ENCODE data around the gene SIX2. TPM values are rescaled to one million over a fixed set of nuclear protein-coding genes. Genes with fewer than 3 reads are reported as not detected.

SIX2 gene
- total and polyA plus RNA-seq, 9 of the 15 experiments (the other 6 are each of a cell fraction or from before 2014, with no cell fraction given) = not detected

DNA sequence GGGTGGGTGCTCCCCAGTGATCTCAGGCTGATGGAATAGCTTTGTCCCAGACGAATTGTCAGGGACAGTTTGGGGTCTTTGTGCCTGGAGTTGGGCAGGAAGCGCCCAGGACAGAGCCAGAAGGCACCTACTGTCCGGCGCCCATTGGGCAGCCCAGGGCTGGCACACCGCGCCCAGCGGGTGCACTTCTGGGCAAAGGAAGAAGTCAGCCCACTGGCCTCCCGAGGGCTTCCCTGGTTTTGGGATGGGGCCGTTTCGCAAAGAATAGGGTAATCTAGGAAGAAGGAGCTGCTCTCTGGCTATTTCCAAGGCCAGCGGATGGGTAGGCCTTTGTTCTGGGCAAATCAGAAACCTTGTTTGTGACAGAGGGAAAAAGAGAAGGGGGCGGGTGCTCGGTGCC lies 3.5 kb upstream of the SIX2 start (continued):
- TF ChIP-seq HDAC3 (IDR thresholded peaks at IDR 0.05; ENCODE audit: borderline replicate concordance, partially characterized antibody) = no peak
- TF ChIP-seq, protein P1, sequence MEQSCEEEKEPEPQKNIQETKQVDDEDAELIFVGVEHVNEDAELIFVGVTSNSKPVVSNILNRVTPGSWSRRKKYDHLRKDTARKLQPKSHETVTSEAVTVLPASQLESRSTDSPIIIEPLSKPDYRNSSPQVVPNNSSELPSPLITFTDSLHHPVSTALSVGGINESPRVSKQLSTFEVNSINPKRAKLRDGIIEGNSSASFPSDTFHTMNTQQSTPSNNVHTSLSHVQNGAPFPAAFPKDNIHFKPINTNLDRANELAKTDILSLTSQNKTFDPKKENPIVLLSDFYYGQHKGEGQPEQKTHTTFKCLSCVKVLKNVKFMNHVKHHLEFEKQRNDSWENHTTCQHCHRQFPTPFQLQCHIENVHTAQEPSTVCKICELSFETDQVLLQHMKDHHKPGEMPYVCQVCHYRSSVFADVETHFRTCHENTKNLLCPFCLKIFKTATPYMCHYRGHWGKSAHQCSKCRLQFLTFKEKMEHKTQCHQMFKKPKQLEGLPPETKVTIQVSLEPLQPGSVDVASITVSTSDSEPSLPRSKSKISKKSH (CRISPR knock-in tag; IDR thresholded peaks at IDR 0.05) = no peak
- TF ChIP-seq ZNF274 (IDR thresholded peaks at IDR 0.05; ENCODE audit: borderline replicate concordance, low read depth, low read length) = no peak
- TF ChIP-seq, protein P2, sequence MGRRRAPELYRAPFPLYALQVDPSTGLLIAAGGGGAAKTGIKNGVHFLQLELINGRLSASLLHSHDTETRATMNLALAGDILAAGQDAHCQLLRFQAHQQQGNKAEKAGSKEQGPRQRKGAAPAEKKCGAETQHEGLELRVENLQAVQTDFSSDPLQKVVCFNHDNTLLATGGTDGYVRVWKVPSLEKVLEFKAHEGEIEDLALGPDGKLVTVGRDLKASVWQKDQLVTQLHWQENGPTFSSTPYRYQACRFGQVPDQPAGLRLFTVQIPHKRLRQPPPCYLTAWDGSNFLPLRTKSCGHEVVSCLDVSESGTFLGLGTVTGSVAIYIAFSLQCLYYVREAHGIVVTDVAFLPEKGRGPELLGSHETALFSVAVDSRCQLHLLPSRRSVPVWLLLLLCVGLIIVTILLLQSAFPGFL (CRISPR knock-in tag; IDR thresholded peaks at IDR 0.05) = no peak
- no peak for TF ChIP-seq LARP7 (IDR thresholded peaks at IDR 0.05)
- TF ChIP-seq, protein P3, sequence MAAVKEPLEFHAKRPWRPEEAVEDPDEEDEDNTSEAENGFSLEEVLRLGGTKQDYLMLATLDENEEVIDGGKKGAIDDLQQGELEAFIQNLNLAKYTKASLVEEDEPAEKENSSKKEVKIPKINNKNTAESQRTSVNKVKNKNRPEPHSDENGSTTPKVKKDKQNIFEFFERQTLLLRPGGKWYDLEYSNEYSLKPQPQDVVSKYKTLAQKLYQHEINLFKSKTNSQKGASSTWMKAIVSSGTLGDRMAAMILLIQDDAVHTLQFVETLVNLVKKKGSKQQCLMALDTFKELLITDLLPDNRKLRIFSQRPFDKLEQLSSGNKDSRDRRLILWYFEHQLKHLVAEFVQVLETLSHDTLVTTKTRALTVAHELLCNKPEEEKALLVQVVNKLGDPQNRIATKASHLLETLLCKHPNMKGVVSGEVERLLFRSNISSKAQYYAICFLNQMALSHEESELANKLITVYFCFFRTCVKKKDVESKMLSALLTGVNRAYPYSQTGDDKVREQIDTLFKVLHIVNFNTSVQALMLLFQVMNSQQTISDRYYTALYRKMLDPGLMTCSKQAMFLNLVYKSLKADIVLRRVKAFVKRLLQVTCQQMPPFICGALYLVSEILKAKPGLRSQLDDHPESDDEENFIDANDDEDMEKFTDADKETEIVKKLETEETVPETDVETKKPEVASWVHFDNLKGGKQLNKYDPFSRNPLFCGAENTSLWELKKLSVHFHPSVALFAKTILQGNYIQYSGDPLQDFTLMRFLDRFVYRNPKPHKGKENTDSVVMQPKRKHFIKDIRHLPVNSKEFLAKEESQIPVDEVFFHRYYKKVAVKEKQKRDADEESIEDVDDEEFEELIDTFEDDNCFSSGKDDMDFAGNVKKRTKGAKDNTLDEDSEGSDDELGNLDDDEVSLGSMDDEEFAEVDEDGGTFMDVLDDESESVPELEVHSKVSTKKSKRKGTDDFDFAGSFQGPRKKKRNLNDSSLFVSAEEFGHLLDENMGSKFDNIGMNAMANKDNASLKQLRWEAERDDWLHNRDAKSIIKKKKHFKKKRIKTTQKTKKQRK (IDR thresholded peaks at IDR 0.05; ENCODE audit: borderline replicate concordance, low read depth, low read length) = no peak
- no peak for TF ChIP-seq CCAR2 (IDR thresholded peaks at IDR 0.05; ENCODE audit: low read depth, low read length)
- no peak for TF ChIP-seq SMARCE1 (IDR thresholded peaks at IDR 0.05)
- TF ChIP-seq PTTG1 (tag; IDR thresholded peaks at IDR 0.05; ENCODE audit: low read depth) = no peak
- TF ChIP-seq, protein P4, sequence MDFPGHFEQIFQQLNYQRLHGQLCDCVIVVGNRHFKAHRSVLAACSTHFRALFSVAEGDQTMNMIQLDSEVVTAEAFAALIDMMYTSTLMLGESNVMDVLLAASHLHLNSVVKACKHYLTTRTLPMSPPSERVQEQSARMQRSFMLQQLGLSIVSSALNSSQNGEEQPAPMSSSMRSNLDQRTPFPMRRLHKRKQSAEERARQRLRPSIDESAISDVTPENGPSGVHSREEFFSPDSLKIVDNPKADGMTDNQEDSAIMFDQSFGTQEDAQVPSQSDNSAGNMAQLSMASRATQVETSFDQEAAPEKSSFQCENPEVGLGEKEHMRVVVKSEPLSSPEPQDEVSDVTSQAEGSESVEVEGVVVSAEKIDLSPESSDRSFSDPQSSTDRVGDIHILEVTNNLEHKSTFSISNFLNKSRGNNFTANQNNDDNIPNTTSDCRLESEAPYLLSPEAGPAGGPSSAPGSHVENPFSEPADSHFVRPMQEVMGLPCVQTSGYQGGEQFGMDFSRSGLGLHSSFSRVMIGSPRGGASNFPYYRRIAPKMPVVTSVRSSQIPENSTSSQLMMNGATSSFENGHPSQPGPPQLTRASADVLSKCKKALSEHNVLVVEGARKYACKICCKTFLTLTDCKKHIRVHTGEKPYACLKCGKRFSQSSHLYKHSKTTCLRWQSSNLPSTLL (IDR thresholded peaks at IDR 0.05) = no peak

Data from K562 (cell line).